Muscle of back (tissue), 13 donors: ENCODE data around the gene BRI3BP. TPM values are rescaled to one million over a fixed set of nuclear protein-coding genes. Genes with fewer than 3 reads are reported as not detected.
A peak's percentile ranks its signal among the peaks of the same experiment; 100 is the strongest.

ENCODE experiments used
- DNase-seq, 3 donors: peaks; one replicate each; pipeline versions ENCODE4 v3.0.0 to v3.0.0-alpha.2; 2013
- long read RNA-seq, 9 donors: transcript quantifications; one replicate each; lab custom pipeline, GENCODE V29; 2026
- polyA plus RNA-seq, 10 donors: library from polyadenylated mRNA; unstranded; fragments of 120-200 nt; gene quantifications; one replicate each; pipeline ENCODE4 v1.2.1, GENCODE V29; 2013; ENCODE audit not compliant: insufficient read length in 10 of 10

The BRI3BP gene
- 1 to 10 TPM; 2.2 to 5.7 (median 3.3) TPM for polyA plus RNA-seq
- long read RNA-seq, donor 1, full-length matches to known transcripts = 2 of 2 reads
- long read RNA-seq, donor 1, partial matches to known transcripts = 0 of 2 reads
- long read RNA-seq, donor 1, other reads (novel, unspliced or antisense) = 0 of 2 reads
- long read RNA-seq, donor 2, full-length matches to known transcripts = 1 of 1 reads
- long read RNA-seq, donor 2, partial matches to known transcripts = 0 of 1 reads
- long read RNA-seq, donor 2, other reads (novel, unspliced or antisense) = 0 of 1 reads
- long read RNA-seq, donor 3 = 0 reads
- long read RNA-seq, donor 4, full-length matches to known transcripts = 1 of 1 reads
- long read RNA-seq, donor 4, partial matches to known transcripts = 0 of 1 reads
- long read RNA-seq, donor 4, other reads (novel, unspliced or antisense) = 0 of 1 reads
- long read RNA-seq, donor 5, full-length matches to known transcripts = 2 of 2 reads
- long read RNA-seq, donor 5, partial matches to known transcripts = 0 of 2 reads
- long read RNA-seq, donor 5, other reads (novel, unspliced or antisense) = 0 of 2 reads
- long read RNA-seq, donor 6, full-length matches to known transcripts = 3 of 3 reads
- long read RNA-seq, donor 6, partial matches to known transcripts = 0 of 3 reads
- long read RNA-seq, donor 6, other reads (novel, unspliced or antisense) = 0 of 3 reads
- long read RNA-seq, donor 7, full-length matches to known transcripts = 1 of 1 reads
- long read RNA-seq, donor 7, partial matches to known transcripts = 0 of 1 reads
- long read RNA-seq, donor 7, other reads (novel, unspliced or antisense) = 0 of 1 reads
- long read RNA-seq, donor 8, full-length matches to known transcripts = 1 of 1 reads
- long read RNA-seq, donor 8, partial matches to known transcripts = 0 of 1 reads
- long read RNA-seq, donor 8, other reads (novel, unspliced or antisense) = 0 of 1 reads
- long read RNA-seq, donor 9, full-length matches to known transcripts = 2 of 2 reads
- long read RNA-seq, donor 9, partial matches to known transcripts = 0 of 2 reads
- long read RNA-seq, donor 9, other reads (novel, unspliced or antisense) = 0 of 2 reads

- DNase-seq = peak in 2 of 3 donors; percentile 24 to 66
Observed at GRCh38 chr12:124993626-124994436, at the start of gene BRI3BP. Gene BRI3BP, plus strand, starts transcription at chr12:124993645. Its CDS starts 146 bp downstream, at chr12:124993791.

- DNase-seq = no peak
Observed at GRCh38 chr12:124946447-124946793, 47.0 kb upstream of the BRI3BP start.

GRCh38 chr12:124947013-124947412 is 46.4 kb upstream of the BRI3BP start:
- DNase-seq = no peak

- no peak for DNase-seq
Observed at GRCh38 chr12:124947561-124948398, 45.7 kb upstream of the BRI3BP start.

GRCh38 chr12:124949066-124949465 is 44.4 kb upstream of the BRI3BP start:
- no peak for DNase-seq

GRCh38 chr12:124949779-124950728 is 43.4 kb upstream of the BRI3BP start:
- no peak for DNase-seq

GRCh38 chr12:124952295-124952694 is 41.1 kb upstream of the BRI3BP start:
- DNase-seq = no peak

- no peak for DNase-seq
Observed at GRCh38 chr12:124952801-124953200, 40.6 kb upstream of the BRI3BP start.

GRCh38 chr12:124953689-124954405 is 39.6 kb upstream of the BRI3BP start:
- DNase-seq = no peak

- DNase-seq = no peak
Observed at GRCh38 chr12:124954771-124955170, 38.7 kb upstream of the BRI3BP start.

GRCh38 chr12:124956571-124956970 is 36.9 kb upstream of the BRI3BP start:
- no peak for DNase-seq

GRCh38 chr12:124961055-124961454 is 32.4 kb upstream of the BRI3BP start:
- no peak for DNase-seq

- DNase-seq = no peak
Observed at GRCh38 chr12:124963211-124963610, 30.2 kb upstream of the BRI3BP start.

GRCh38 chr12:124964251-124964650 is 29.2 kb upstream of the BRI3BP start:
- DNase-seq = no peak

GRCh38 chr12:124964836-124965462 is 28.5 kb upstream of the BRI3BP start:
- no peak for DNase-seq

- DNase-seq = no peak
Observed at GRCh38 chr12:124967016-124967739, 26.3 kb upstream of the BRI3BP start.

- no peak for DNase-seq
Observed at GRCh38 chr12:124968656-124969055, 24.8 kb upstream of the BRI3BP start.
